Measurements from ENCODE around the gene TMC5. TPM values are rescaled to one million over a fixed set of nuclear protein-coding genes. Genes with fewer than 3 reads are reported as not detected.

TMC5 gene
- total and polyA plus RNA-seq, 2 of the 13 experiments (the other 11 are each of a cell fraction or from before 2014, with no cell fraction given): 0.09 to 0.41 TPM

DNA sequence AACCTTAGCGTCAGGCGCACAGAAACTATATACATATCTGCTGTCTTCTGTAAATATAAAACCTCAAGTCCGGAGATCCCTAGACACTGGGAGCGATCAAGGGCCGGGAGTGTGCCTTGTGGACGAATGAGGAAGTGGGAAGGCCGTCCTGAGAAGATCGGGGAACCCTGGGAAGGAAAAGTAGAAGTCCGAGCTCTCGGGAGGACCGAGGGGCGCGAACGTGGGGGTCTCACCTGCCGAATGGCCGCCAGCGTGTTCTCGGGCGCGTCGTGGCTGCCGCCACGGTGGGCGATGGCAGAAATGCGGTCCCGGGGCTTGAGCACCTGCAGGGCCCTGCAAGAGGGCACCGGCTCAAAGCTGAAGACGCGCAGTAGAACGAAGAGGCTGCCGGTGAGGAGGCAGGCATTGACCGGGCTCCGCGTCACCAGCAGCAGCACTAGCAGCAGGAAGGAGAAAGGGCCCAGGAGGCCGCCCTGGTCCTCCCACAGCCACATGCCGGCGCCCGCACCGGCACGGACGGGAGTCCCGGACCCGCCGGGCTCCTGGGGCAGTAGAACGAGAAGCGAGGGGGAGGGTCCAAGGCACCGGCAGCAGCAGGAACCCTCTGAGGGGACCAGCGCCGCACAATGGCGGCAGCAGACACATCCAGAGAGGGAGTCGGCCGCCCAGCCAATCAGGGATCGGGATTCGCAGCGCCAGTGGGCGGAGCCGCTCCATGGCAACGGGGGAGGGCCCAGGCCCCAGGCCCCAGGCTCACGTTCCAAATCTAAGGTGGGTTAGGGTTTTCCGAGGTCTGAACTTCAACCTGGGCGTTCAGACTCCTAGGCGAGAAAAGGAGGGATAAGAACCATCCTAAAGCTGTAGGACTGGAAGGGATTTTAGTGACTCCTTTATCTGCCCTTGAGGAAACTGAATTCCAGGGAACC lies 104.1 kb downstream of the TMC5 start, which contains the start of gene GDE1 (continued):
- TF ChIP-seq FOSL1 (CRISPR knock-in tag; IDR thresholded peaks at IDR 0.05; ENCODE audit: borderline replicate concordance) (no peak), MEIS1 (CRISPR knock-in tag; IDR thresholded peaks at IDR 0.05; ENCODE audit: borderline replicate concordance) (peak; percentile 87), ZNF281 (CRISPR knock-in tag; IDR thresholded peaks at IDR 0.05; ENCODE audit: borderline replicate concordance) (peak; percentile 86), ZBTB21 (CRISPR knock-in tag; IDR thresholded peaks at IDR 0.05) (0 out of 2 replicates have a peak, but pooled peaks have one; percentile 15), MXD3 (CRISPR knock-in tag; IDR thresholded peaks at IDR 0.05) (peak; percentile 91), ELF3 (CRISPR knock-in tag; IDR thresholded peaks at IDR 0.05) (no peak; the same call in none of the 2 replicates), KDM5B (CRISPR knock-in tag; IDR thresholded peaks at IDR 0.05; ENCODE audit: borderline replicate concordance) (peak; percentile 95), MXI1 (IDR thresholded peaks at IDR 0.05; ENCODE audit: borderline replicate concordance, low read depth, low read length) (peak; percentile 82; the same call in 1 of the 3 replicates), ZNF7 (CRISPR knock-in tag; IDR thresholded peaks at IDR 0.05) (peak; percentile 35; the same call in 1 of the 2 replicates), FOXP4 (CRISPR knock-in tag; IDR thresholded peaks at IDR 0.05) (peak; percentile 30; the same call in 1 of the 2 replicates), NR2F6 (IDR thresholded peaks at IDR 0.05) (no peak), NR2F6 (CRISPR knock-in tag; IDR thresholded peaks at IDR 0.05) (peak; percentile 68; the same call in 1 of the 2 replicates), ELF1 (CRISPR knock-in tag; IDR thresholded peaks at IDR 0.05) (peak; percentile 41), PAF1 (CRISPR knock-in tag; IDR thresholded peaks at IDR 0.05) (no peak), KLF15 (CRISPR knock-in tag; IDR thresholded peaks at IDR 0.05; ENCODE audit: borderline replicate concordance) (peak; percentile 81; the same call in 1 of the 2 replicates), ARNT (IDR thresholded peaks at IDR 0.05) (no peak)
- TF ChIP-seq, protein P1, sequence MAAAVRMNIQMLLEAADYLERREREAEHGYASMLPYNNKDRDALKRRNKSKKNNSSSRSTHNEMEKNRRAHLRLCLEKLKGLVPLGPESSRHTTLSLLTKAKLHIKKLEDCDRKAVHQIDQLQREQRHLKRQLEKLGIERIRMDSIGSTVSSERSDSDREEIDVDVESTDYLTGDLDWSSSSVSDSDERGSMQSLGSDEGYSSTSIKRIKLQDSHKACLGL (CRISPR knock-in tag; IDR thresholded peaks at IDR 0.05): peak; percentile 83
- TF ChIP-seq, protein P2, sequence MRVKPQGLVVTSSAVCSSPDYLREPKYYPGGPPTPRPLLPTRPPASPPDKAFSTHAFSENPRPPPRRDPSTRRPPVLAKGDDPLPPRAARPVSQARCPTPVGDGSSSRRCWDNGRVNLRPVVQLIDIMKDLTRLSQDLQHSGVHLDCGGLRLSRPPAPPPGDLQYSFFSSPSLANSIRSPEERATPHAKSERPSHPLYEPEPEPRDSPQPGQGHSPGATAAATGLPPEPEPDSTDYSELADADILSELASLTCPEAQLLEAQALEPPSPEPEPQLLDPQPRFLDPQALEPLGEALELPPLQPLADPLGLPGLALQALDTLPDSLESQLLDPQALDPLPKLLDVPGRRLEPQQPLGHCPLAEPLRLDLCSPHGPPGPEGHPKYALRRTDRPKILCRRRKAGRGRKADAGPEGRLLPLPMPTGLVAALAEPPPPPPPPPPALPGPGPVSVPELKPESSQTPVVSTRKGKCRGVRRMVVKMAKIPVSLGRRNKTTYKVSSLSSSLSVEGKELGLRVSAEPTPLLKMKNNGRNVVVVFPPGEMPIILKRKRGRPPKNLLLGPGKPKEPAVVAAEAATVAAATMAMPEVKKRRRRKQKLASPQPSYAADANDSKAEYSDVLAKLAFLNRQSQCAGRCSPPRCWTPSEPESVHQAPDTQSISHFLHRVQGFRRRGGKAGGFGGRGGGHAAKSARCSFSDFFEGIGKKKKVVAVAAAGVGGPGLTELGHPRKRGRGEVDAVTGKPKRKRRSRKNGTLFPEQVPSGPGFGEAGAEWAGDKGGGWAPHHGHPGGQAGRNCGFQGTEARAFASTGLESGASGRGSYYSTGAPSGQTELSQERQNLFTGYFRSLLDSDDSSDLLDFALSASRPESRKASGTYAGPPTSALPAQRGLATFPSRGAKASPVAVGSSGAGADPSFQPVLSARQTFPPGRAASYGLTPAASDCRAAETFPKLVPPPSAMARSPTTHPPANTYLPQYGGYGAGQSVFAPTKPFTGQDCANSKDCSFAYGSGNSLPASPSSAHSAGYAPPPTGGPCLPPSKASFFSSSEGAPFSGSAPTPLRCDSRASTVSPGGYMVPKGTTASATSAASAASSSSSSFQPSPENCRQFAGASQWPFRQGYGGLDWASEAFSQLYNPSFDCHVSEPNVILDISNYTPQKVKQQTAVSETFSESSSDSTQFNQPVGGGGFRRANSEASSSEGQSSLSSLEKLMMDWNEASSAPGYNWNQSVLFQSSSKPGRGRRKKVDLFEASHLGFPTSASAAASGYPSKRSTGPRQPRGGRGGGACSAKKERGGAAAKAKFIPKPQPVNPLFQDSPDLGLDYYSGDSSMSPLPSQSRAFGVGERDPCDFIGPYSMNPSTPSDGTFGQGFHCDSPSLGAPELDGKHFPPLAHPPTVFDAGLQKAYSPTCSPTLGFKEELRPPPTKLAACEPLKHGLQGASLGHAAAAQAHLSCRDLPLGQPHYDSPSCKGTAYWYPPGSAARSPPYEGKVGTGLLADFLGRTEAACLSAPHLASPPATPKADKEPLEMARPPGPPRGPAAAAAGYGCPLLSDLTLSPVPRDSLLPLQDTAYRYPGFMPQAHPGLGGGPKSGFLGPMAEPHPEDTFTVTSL (CRISPR knock-in tag; IDR thresholded peaks at IDR 0.05; ENCODE audit: borderline replicate concordance): peak; percentile 52; the same call in 1 of the 2 replicates
